Stomach (tissue), 9 donors: ENCODE measurements around the gene PRKCB. TPM values are rescaled to one million over a fixed set of nuclear protein-coding genes. Genes with fewer than 3 reads are reported as not detected.
A peak's percentile ranks its signal among the peaks of the same experiment; 100 is the strongest.

Source experiments
- DNase-seq, 2 donors: peaks; one replicate each; pipeline versions ENCODE4 v3.0.0 to v3.0.0-alpha.2; 2013 to 2019
- H3K27ac ChIP-seq, 5 donors: fragments of 200-600 bp in 4 of 5; sonication (generic) in 4 of 5; one replicate each; pipeline ENCODE4 v1.5.1; 2013 to 2019; ENCODE audit warnings: mild to moderate bottlenecking in 1 of 5, moderate library complexity in 1 of 5
- H3K27me3 ChIP-seq, 3 donors: fragments of 200-600 bp; sonication (generic); one replicate each; pipeline ENCODE4 v1.5.1; 2017 to 2019; ENCODE audit warnings: mixed run types in 1 of 3
- H3K36me3 ChIP-seq, 4 donors: fragments of 200-600 bp; sonication (generic); 1 replicate in 3 of 4; 2 replicates in 1 of 4; pipeline ENCODE4 v1.5.1; 2016 to 2019
- H3K4me1 ChIP-seq, 4 donors: fragments of 200-600 bp; sonication (generic); one replicate each; pipeline ENCODE4 v1.5.1; 2016 to 2019
- H3K4me3 ChIP-seq, 4 donors: fragments of 200-600 bp; sonication (generic) in 3 of 4; one replicate each; pipeline ENCODE4 v1.5.1; 2016 to 2019; ENCODE audit warnings: mild to moderate bottlenecking in 1 of 4
- H3K9me3 ChIP-seq, 4 donors: fragments of 200-600 bp; sonication (generic); one replicate each; pipeline ENCODE4 v1.5.1; 2016 to 2019
- EP300 ChIP-seq: sonication (generic); formaldehyde crosslinking; IDR thresholded peaks from one replicate; pipeline ENCODE4 v1.6.1; 2017; ENCODE audit warnings: antibody characterized with exemption
- POLR2A ChIP-seq, 4 donors: fragments of 450-650 bp; IDR thresholded peaks; one replicate each; pipeline ENCODE4 v1.6.1; 2016; ENCODE audit warnings: antibody characterized with exemption in 4 of 4, control low read depth in 2 of 4, mild to moderate bottlenecking in 1 of 4, moderate library complexity in 1 of 4
- POLR2AphosphoS5 ChIP-seq, 3 donors: sonication (generic); formaldehyde crosslinking; IDR thresholded peaks; one replicate each; pipeline ENCODE4 v1.6.1; 2016; ENCODE audit warnings: antibody characterized with exemption in 3 of 3
- WGBS, 5 donors: extraction: QIAGEN DNeasy Blood & Tissue Kit in 3 of 5; methylation state at CpG; one replicate each; pipeline versions ENCODE4 v1.1.5 to v1.1.7; 2013 to 2018; 5-methylcytosine and 5-hydroxymethylcytosine counted together
- intact Hi-C: fragments of 100-400 bp; cut with DNase I; formaldehyde crosslinking; loops from one replicate; pipeline ENCODE4 v1.15.1; 2023; ENCODE audit warnings: low total_unique reads
- polyA plus RNA-seq, 3 donors: library from polyadenylated mRNA; stranded (reverse); fragments of 200-250 nt; gene quantifications; one replicate each; pipeline ENCODE4 v1.2.3, GENCODE V29; 2013
- total RNA-seq, 5 donors: library from RNA; depleted of rRNA; stranded (reverse); fragments of >200 nt; gene quantifications; one replicate each; pipeline versions ENCODE4 v1.1.0 to v1.2.3, GENCODE V29; 2014 to 2016
- TF ChIP-seq, protein P1 (sequence below), 7 experiments: fragments of 450-650 bp in 4 of 7; fragments of 200-600 bp in 3 of 7; sonication (generic) in 3 of 7; IDR thresholded peaks; one replicate each; pipeline ENCODE4 v1.5.1; 2016 to 2019; ENCODE audit warnings: antibody characterized with exemption in 7 of 7, control low read depth in 2 of 7, mild to moderate bottlenecking in 1 of 7
- donor health status: healthy with polysubstance abuse.
- donor health status: Bipolar disorder and iron deficiency.
- donor health status: healthy.

The PRKCB gene
- total and polyA plus RNA-seq, 8 donors, result 1.1 to 49.6 (median 14.7) TPM

DNA sequence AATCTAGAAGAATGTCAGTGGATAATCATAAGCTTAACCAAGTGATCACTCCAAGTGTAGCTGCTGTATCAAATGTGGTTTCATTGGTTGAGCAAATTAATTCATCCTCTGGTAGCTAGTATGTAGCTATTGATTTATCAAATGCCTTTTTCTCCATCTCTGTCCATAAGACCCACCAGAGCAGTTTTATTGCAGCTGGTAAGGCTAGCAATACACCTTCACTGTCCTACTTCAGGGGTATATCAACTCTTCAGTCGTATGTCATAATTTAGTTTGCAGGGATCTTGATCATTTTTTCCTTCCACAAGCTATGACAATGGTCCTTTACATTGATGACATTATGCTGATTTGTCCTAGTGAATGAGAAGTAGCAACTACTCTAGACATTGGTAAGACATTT, 158.8 kb downstream of the PRKCB start:
- no peak for DNase-seq
- intact Hi-C loops, result no loop called here
- no peak for TF ChIP-seq EP300
- TF ChIP-seq, protein P1, sequence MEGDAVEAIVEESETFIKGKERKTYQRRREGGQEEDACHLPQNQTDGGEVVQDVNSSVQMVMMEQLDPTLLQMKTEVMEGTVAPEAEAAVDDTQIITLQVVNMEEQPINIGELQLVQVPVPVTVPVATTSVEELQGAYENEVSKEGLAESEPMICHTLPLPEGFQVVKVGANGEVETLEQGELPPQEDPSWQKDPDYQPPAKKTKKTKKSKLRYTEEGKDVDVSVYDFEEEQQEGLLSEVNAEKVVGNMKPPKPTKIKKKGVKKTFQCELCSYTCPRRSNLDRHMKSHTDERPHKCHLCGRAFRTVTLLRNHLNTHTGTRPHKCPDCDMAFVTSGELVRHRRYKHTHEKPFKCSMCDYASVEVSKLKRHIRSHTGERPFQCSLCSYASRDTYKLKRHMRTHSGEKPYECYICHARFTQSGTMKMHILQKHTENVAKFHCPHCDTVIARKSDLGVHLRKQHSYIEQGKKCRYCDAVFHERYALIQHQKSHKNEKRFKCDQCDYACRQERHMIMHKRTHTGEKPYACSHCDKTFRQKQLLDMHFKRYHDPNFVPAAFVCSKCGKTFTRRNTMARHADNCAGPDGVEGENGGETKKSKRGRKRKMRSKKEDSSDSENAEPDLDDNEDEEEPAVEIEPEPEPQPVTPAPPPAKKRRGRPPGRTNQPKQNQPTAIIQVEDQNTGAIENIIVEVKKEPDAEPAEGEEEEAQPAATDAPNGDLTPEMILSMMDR (IDR thresholded peaks at IDR 0.05), result no peak

DNA sequence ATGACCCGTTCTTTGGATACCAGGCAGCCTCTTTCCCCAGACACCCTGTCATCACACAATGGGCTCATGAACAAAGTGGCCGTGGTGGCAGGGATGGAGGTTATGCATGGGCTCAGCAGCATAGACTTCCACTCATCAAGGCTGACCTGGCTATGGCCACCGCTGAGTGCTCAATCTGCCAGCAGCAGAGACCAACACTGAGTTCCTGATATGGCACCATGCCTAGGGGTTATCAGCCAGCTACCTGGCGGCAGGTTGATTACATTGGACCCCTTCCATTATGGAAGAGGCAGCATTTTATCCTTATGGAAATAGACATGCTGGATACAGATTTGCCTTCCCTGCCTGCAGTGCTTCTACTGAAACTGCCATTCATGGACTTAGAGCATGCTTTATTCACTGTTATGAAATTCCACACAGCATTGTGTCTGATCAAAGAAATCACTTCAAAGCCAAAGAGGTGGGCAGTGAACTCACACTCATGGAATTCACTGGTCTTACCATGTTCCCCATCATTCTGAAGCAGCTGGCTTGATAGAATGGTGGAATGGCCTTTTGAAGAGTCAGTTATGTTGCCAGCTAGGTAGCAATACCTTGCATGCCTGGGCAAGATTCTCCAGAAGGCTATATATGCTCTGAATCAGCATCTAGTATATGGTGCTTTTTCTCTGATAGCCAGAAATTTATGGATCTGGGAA, 160.6 kb downstream of the PRKCB start:
- intact Hi-C loops, result no loop called here
- DNase-seq, result peak in 1 of 2 donors; percentile 62
- Histone ChIP-seq H3K9me3 (no peaks in the 10 kb centered on the region), H3K27ac (no peak overlapping the region), H3K4me3 (no peak overlapping the region), H3K27me3 (no peaks in the 10 kb centered on the region), H3K4me1 (peaks cover 0 to 4% (median 0%) of the 10 kb centered on the region in 4 donors), H3K36me3 (no peaks in the 10 kb centered on the region)
- TF ChIP-seq EP300, result no peak
- no peak for TF ChIP-seq POLR2A (IDR thresholded peaks at IDR 0.05)
- TF ChIP-seq POLR2AphosphoS5 (IDR thresholded peaks at IDR 0.05), result peak in 2 of 3 donors; percentile 8 to 21
- 33 to 60% (median 52%) methylated on average over 3 to 4 of the region's 4 CpGs for WGBS, 5 donors

More for the DNA sequence above, 158.8 kb downstream of the PRKCB start:
- Histone ChIP-seq H3K4me3 (no peak overlapping the region), H3K27ac (no peak overlapping the region), H3K27me3 (no peaks in the 10 kb centered on the region), H3K9me3 (no peaks in the 10 kb centered on the region), H3K36me3 (no peaks in the 10 kb centered on the region), H3K4me1 (peaks cover 0 to 4% (median 0%) of the 10 kb centered on the region in 4 donors)
- WGBS, 5 donors, result 79 to 87% (median 85%) methylated on average over 1 of the region's 1 CpG

DNA sequence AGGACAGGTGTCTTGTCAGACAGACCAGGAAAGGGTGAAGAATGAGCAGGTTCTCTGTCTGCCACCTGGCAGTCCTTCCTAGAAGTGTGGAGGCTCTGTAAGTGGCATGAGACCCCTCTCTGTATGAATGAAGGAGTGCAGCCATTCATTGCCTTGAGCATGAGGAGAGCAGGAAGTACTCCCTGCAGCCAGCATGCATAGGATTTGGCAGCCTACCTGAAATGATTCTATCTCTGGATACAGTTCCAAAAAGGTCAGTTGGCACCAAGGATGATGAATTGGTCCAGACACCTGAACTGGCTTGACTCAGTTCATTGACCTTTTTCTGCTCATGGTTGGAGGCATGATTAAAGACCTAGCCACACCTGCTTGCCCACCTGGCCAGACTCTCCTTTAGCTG, 163.0 kb downstream of the PRKCB start:
- intact Hi-C loops, result no loop called here
- peaks cover 0 to 8% (median 0%) of the 10 kb centered on the region in 3 donors for H3K27me3 ChIP-seq

DNA sequence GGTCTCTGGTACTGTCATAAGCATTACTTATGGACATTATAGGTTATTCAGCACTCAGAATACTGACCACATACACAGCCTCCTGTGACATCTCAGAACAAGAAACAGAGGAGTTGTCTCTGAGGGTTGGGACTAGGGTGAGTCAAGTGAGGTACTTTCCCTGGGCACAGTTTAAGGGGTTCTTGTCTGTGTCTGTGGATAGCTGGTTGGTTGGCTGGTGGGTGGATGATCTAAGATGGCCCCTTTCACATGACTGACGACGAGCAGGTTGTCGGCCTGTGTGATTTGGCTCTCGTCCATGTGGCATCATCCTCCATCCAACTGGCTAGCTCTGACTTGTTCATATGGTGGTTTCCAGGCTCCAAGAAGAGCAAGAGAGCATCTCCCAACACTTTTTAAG, 163.9 kb downstream of the PRKCB start:
- H3K27ac ChIP-seq, result no peak overlapping the region
- no peaks in the 10 kb centered on the region for H3K36me3 ChIP-seq
- no peak for DNase-seq
- peaks cover 0 to 4% (median 0%) of the 10 kb centered on the region in 4 donors for H3K4me1 ChIP-seq
- peaks cover 0 to 8% (median 0%) of the 10 kb centered on the region in 3 donors for H3K27me3 ChIP-seq
- TF ChIP-seq POLR2A (IDR thresholded peaks at IDR 0.05), result no peak
- TF ChIP-seq, protein P1 (IDR thresholded peaks at IDR 0.05), result no peak
- H3K4me3 ChIP-seq, result no peak overlapping the region
- no peaks in the 10 kb centered on the region for H3K9me3 ChIP-seq
- WGBS, 5 donors, result 58 to 81% (median 71%) methylated on average over 4 of the region's 4 CpGs
- intact Hi-C loops, result no loop called here

More for the DNA sequence above, 163.0 kb downstream of the PRKCB start:
- no peak for DNase-seq
- no peaks in the 10 kb centered on the region for H3K36me3 ChIP-seq
- peaks cover 0 to 4% (median 0%) of the 10 kb centered on the region in 4 donors for H3K4me1 ChIP-seq
- no peaks in the 10 kb centered on the region for H3K9me3 ChIP-seq
- no peak overlapping the region for H3K4me3 ChIP-seq
- TF ChIP-seq POLR2A (IDR thresholded peaks at IDR 0.05), result no peak
- TF ChIP-seq, protein P1 (IDR thresholded peaks at IDR 0.05), result no peak
- no peak for TF ChIP-seq EP300
- TF ChIP-seq POLR2AphosphoS5 (IDR thresholded peaks at IDR 0.05), result no peak
- no peak overlapping the region for H3K27ac ChIP-seq

DNA sequence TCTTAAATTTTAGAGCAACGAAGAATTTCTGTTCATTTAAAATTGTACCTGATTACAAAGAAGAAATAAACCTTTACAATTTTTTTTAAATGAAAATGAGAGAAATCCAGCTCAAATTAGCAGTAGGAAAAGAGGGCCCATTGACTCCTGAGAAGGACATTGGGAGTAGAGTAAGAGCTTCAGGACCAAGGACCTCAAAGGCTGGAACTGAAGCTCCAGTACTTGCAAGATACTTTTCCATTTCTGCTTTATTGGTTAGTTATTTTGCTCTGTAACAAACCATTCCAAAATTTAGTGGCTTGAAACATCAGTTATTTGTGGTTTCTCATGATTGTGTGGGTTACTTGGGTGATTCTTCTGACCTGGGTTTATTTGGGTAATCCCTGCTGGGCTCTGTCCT, 165.9 kb downstream of the PRKCB start:
- Histone ChIP-seq H3K9me3 (no peaks in the 10 kb centered on the region), H3K4me1 (no peaks in the 10 kb centered on the region), H3K27me3 (peaks cover 0 to 16% (median 0%) of the 10 kb centered on the region in 3 donors), H3K27ac (no peak overlapping the region), H3K4me3 (no peak overlapping the region), H3K36me3 (no peaks in the 10 kb centered on the region)
- intact Hi-C loops, result no loop called here
- no peak for TF ChIP-seq EP300
- TF ChIP-seq, protein P1 (IDR thresholded peaks at IDR 0.05), result no peak
- no peak for TF ChIP-seq POLR2AphosphoS5 (IDR thresholded peaks at IDR 0.05)
- no peak for TF ChIP-seq POLR2A (IDR thresholded peaks at IDR 0.05)
- no peak for DNase-seq
- 76 to 83% (median 80%) methylated on average over 1 of the region's 1 CpG for WGBS, 5 donors
